HG02885 (cell line): ENCODE measurements around the gene EXOC4.
"Not testable (repeated sequence)": the region's sequence is repeated elsewhere in the genome, so short reads cannot be mapped to it uniquely, and the experiment has no call there.

Experiments
- ATAC-seq: cut with Tn5 transposase; IDR thresholded peaks from one replicate; pipeline ENCODE4 v1.9.1; 2021; ENCODE audit warnings: mild to moderate bottlenecking; ENCODE audit not compliant: unreplicated experiment, poor library complexity

The EXOC4 gene

GRCh38 chr7:133310232-133310862 is 57.5 kb downstream of the EXOC4 start:
- no peak for ATAC-seq

- no peak for ATAC-seq
Measured at GRCh38 chr7:133313575-133313974, 60.7 kb downstream of the EXOC4 start.

- no peak for ATAC-seq
Measured at GRCh38 chr7:133314084-133314483, 61.2 kb downstream of the EXOC4 start.

- no peak for ATAC-seq
Measured at GRCh38 chr7:133315332-133316040, 62.6 kb downstream of the EXOC4 start.

- no peak for ATAC-seq
Measured at GRCh38 chr7:133319842-133320241, 67.0 kb downstream of the EXOC4 start.

GRCh38 chr7:133320891-133321290 is 68.0 kb downstream of the EXOC4 start:
- no peak for ATAC-seq

GRCh38 chr7:133321366-133321765 is 68.5 kb downstream of the EXOC4 start:
- ATAC-seq = not testable (repeated sequence)

GRCh38 chr7:133326745-133327144 is 73.9 kb downstream of the EXOC4 start:
- ATAC-seq = not testable (repeated sequence)

GRCh38 chr7:133328021-133328420 is 75.1 kb downstream of the EXOC4 start:
- not testable (repeated sequence) for ATAC-seq

- ATAC-seq = no peak
Measured at GRCh38 chr7:133330085-133330484, 77.2 kb downstream of the EXOC4 start.

- no peak for ATAC-seq
Measured at GRCh38 chr7:133331861-133332260, 79.0 kb downstream of the EXOC4 start.

GRCh38 chr7:133339772-133340171 is 86.9 kb downstream of the EXOC4 start:
- ATAC-seq = no peak

GRCh38 chr7:133344275-133344674 is 91.4 kb downstream of the EXOC4 start:
- ATAC-seq = no peak

GRCh38 chr7:133345690-133346421 is 93.0 kb downstream of the EXOC4 start:
- no peak for ATAC-seq

GRCh38 chr7:133348250-133348649 is 95.4 kb downstream of the EXOC4 start:
- ATAC-seq = no peak

- peak; percentile 37 for ATAC-seq
Measured at GRCh38 chr7:133349101-133349500, 96.2 kb downstream of the EXOC4 start.

- ATAC-seq = no peak
Measured at GRCh38 chr7:133352430-133352829, 99.6 kb downstream of the EXOC4 start.

GRCh38 chr7:133353775-133354174 is 100.9 kb downstream of the EXOC4 start:
- no peak for ATAC-seq

GRCh38 chr7:133354546-133355324 is 101.9 kb downstream of the EXOC4 start:
- ATAC-seq = no peak

GRCh38 chr7:133355325-133355708 is 102.4 kb downstream of the EXOC4 start:
- no peak for ATAC-seq

- ATAC-seq = no peak
Measured at GRCh38 chr7:133355822-133356221, 102.9 kb downstream of the EXOC4 start.
